A673 (cell line): ENCODE measurements around the gene GRIK2.

Experiments used
- EZH2 ChIP-seq: fragments of 200-600 bp; sonication (generic); IDR thresholded peaks from 2 replicates; pipeline ENCODE4 v1.6.1; 2017; ENCODE audit warnings: borderline replicate concordance, low read depth, mild to moderate bottlenecking, mixed read lengths, antibody characterized with exemption, low read length; ENCODE audit not compliant: poor library complexity, severe bottlenecking
- TF ChIP-seq, protein P1 (sequence below): fragments of 300-800, 200-600 bp; sonication (generic); conservative IDR thresholded peaks from 2 replicates; pipeline ENCODE4 v1.5.1; 2017; ENCODE audit warnings: low read depth, mild to moderate bottlenecking, antibody characterized with exemption, low read length, moderate library complexity, mixed read lengths

DNA sequence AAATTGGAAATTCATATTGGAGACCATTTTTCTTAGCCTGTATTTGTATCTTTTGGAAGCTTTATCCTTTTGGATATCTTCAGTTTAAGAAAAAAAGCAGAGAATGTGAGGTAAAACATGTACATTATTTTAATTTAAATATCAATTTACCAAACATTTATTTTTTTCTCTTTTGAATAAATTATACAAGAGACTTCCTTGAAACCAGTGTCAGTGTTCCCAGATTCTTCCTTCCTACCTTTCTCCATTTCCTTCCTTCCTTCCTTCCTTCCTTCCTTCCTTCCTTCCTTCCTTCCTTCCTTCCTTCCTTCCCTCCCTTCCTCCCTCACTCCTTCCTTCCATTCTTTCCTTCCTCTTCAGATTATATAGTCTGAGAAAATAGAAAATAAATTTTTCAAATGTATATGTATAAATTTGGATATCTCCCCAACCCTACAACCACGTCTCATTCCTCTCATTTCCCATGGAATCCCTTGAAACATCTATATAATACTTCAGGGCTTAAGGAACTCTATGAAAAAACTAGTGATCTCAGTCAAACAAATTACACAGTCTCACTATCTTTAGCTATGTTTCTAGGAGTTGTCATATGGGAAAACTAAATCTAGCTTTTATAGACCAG is 528.4 kb downstream of the GRIK2 start:
- TF ChIP-seq, protein P1, sequence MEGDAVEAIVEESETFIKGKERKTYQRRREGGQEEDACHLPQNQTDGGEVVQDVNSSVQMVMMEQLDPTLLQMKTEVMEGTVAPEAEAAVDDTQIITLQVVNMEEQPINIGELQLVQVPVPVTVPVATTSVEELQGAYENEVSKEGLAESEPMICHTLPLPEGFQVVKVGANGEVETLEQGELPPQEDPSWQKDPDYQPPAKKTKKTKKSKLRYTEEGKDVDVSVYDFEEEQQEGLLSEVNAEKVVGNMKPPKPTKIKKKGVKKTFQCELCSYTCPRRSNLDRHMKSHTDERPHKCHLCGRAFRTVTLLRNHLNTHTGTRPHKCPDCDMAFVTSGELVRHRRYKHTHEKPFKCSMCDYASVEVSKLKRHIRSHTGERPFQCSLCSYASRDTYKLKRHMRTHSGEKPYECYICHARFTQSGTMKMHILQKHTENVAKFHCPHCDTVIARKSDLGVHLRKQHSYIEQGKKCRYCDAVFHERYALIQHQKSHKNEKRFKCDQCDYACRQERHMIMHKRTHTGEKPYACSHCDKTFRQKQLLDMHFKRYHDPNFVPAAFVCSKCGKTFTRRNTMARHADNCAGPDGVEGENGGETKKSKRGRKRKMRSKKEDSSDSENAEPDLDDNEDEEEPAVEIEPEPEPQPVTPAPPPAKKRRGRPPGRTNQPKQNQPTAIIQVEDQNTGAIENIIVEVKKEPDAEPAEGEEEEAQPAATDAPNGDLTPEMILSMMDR, result no peak
- no peak for TF ChIP-seq EZH2
